PFSK-1 (cell line): Measurements from ENCODE around the gene F5.

Experiments used
- FOXP2 ChIP-seq: optimal IDR thresholded peaks from 2 replicates; pipeline ENCODE3; 2011; ENCODE audit warnings: borderline replicate concordance, control low read depth, inconsistent platforms; ENCODE audit not compliant: insufficient read depth; ENCODE audit errors: extremely low read length, extremely low read depth
- SIN3A ChIP-seq: IDR thresholded peaks from 2 replicates; pipeline ENCODE4 v1.6.1; 2012; ENCODE audit warnings: mild to moderate bottlenecking, low read length, moderate library complexity, borderline replicate concordance; ENCODE audit not compliant: insufficient read depth
- TAF1 ChIP-seq: IDR thresholded peaks from 2 replicates; pipeline ENCODE4 v1.6.1; 2012; ENCODE audit warnings: low read length, control low read depth, borderline replicate concordance; ENCODE audit not compliant: insufficient read depth
- TF ChIP-seq, protein P1 (sequence below), 2 experiments: IDR thresholded peaks; 2 replicates each; pipeline versions ENCODE4 v1.6.1 to v1.8.0; 2011 to 2012; ENCODE audit warnings: low read depth in 2 of 2, low read length in 2 of 2, control low read depth in 1 of 2, inconsistent platforms in 1 of 2, mild to moderate bottlenecking in 1 of 2, moderate library complexity in 1 of 2; ENCODE audit not compliant: insufficient read depth in 1 of 2

DNA sequence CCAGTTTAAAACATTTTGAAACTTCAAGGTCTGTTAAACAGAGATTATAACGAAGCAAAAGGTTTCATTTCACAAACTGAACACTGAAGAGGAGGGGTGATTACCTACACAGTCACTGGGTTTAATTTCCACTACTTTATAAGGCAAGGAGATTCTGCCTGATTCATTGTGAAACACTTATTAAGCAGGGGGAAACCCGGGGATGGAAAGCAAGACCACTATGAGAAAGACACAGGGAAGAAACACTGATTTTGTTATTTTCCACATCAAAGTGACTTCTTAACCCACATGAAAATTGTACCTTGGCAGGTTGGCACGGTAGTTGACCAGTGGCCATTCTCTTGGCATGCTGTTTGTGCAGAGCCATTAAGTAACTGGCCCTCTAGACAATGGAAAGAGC is 8.1 kb upstream of the F5 start:
- TF ChIP-seq FOXP2 (no peak), SIN3A (no peak), TAF1 (no peak)
- TF ChIP-seq, protein P1, sequence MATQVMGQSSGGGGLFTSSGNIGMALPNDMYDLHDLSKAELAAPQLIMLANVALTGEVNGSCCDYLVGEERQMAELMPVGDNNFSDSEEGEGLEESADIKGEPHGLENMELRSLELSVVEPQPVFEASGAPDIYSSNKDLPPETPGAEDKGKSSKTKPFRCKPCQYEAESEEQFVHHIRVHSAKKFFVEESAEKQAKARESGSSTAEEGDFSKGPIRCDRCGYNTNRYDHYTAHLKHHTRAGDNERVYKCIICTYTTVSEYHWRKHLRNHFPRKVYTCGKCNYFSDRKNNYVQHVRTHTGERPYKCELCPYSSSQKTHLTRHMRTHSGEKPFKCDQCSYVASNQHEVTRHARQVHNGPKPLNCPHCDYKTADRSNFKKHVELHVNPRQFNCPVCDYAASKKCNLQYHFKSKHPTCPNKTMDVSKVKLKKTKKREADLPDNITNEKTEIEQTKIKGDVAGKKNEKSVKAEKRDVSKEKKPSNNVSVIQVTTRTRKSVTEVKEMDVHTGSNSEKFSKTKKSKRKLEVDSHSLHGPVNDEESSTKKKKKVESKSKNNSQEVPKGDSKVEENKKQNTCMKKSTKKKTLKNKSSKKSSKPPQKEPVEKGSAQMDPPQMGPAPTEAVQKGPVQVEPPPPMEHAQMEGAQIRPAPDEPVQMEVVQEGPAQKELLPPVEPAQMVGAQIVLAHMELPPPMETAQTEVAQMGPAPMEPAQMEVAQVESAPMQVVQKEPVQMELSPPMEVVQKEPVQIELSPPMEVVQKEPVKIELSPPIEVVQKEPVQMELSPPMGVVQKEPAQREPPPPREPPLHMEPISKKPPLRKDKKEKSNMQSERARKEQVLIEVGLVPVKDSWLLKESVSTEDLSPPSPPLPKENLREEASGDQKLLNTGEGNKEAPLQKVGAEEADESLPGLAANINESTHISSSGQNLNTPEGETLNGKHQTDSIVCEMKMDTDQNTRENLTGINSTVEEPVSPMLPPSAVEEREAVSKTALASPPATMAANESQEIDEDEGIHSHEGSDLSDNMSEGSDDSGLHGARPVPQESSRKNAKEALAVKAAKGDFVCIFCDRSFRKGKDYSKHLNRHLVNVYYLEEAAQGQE (IDR thresholded peaks at IDR 0.05; ENCODE audit: insufficient read depth in 1 of 2, low read depth in 2 of 2, low read length in 2 of 2) = no peak
